Thymus (tissue), 11 donors: Measurements from ENCODE around the gene PTCH2. TPM values are rescaled to one million over a fixed set of nuclear protein-coding genes. Genes with fewer than 3 reads are reported as not detected.

Source experiments
- DNase-seq, 9 donors: peaks; one replicate each; pipeline ENCODE4 v3.0.0-alpha.2; 2013; ENCODE audit warnings: low spot score in 9 of 9, low read depth in 6 of 9, missing footprints in 1 of 9
- H3K27ac ChIP-seq, 2 donors: one replicate each; pipeline ENCODE4 v1.5.1; 2013; ENCODE audit warnings: control low read depth in 1 of 2, low read depth in 1 of 2, low read length in 1 of 2, mild to moderate bottlenecking in 1 of 2, moderate library complexity in 1 of 2
- H3K27me3 ChIP-seq, 2 donors: one replicate each; pipeline ENCODE4 v1.5.1; 2013; ENCODE audit warnings: low read length in 1 of 2; ENCODE audit not compliant: control insufficient read depth in 2 of 2, insufficient read depth in 1 of 2
- H3K36me3 ChIP-seq, 2 donors: one replicate each; pipeline ENCODE4 v1.5.1; 2013; ENCODE audit warnings: low read length in 1 of 2, mild to moderate bottlenecking in 1 of 2, moderate library complexity in 1 of 2; ENCODE audit not compliant: control insufficient read depth in 2 of 2, insufficient read depth in 2 of 2
- H3K4me1 ChIP-seq, 2 donors: one replicate each; pipeline ENCODE4 v1.5.1; 2013; ENCODE audit warnings: low read length in 2 of 2; ENCODE audit not compliant: control insufficient read depth in 2 of 2, insufficient read depth in 2 of 2
- H3K4me3 ChIP-seq, 2 donors: one replicate each; pipeline ENCODE4 v1.5.1; 2013; ENCODE audit warnings: low read length in 2 of 2, control low read depth in 1 of 2, mild to moderate bottlenecking in 1 of 2
- H3K9me3 ChIP-seq, 2 donors: one replicate each; pipeline ENCODE4 v1.5.1; 2013; ENCODE audit warnings: low read length in 1 of 2, mild to moderate bottlenecking in 1 of 2; ENCODE audit not compliant: control insufficient read depth in 2 of 2, insufficient read depth in 1 of 2
- WGBS: extraction: QIAGEN DNeasy Blood & Tissue Kit; methylation state at CpG from one replicate; pipeline ENCODE4 v1.1.7; 2013; 5-methylcytosine and 5-hydroxymethylcytosine counted together
- polyA plus RNA-seq: library from polyadenylated mRNA; stranded (reverse); fragments of 200-250 nt; gene quantifications from one replicate; pipeline ENCODE4 v1.2.3, GENCODE V29; 2013
- total RNA-seq: library from RNA; stranded (reverse); fragments of 120-200 nt; gene quantifications from one replicate; pipeline ENCODE4 v1.2.4, GENCODE V29; 2013
- donor health status: healthy.

Gene PTCH2
- total and polyA plus RNA-seq, 2 donors: 0.33 to 0.91 TPM

- Histone ChIP-seq H3K4me1 (peaks cover 48 to 70% of the 10 kb centered on the region in 2 donors), H3K9me3 (peaks cover 0 to 12% of the 10 kb centered on the region in 2 donors), H3K4me3 (peak within 1 kb of the TSS; percentile 8 to 14), H3K27me3 (no peaks in the 10 kb centered on the region), H3K36me3 (peaks cover 29 to 33% of the 10 kb centered on the region in 2 donors), H3K27ac (peak within 1 kb of the TSS; percentile 95 to 98)
- whole genome bisulfite sequencing: 78% methylated on average over 23 of the region's 23 CpGs
- DNase-seq: peak in 1 of 9 donors; percentile 52
Measured at GRCh38 chr1:44808063-44808937, 34.8 kb downstream of the PTCH2 start, which contains the start of gene BTBD19. TSS of gene BTBD19 (plus strand) at chr1:44808523. CDS start at chr1:44808821, 298 bp downstream.

DNA sequence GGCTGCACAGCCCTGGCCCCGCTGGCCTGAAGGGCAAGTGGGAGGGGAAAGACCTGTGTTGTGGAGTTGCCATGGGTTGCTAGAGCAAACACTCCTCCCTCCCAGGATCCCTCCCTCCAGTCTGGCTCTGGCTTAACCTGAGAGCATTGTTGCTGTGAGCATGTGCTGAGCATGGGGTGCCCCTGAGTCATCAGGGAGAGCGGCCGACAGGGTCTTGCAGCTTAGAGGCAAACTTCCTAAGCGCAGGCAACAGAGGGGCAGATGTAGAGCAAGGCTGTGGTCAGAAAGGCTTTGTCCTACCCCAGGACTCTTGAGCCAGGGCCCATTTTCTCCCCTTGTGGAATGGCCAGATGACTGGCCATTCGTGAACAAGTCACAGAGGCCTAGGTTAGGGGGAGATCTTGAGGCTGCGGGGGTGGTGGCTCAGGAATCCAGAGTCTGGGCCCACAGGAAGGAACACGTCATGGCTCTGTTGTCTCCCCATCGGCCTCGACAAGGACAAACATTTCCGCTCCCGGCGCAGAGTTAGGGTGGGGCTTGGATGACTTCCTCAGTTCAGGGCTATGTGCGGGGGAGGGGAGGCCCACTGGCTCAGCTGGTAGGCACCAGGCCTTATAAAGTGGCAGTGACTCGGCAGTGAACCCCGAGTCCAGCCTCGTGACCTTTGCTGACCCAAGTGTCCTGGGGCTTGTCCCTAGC lies 35.5 kb downstream of the PTCH2 start:
- no peaks in the 10 kb centered on the region for H3K27me3 ChIP-seq
- peak overlapping the region; percentile 8 to 14 for H3K4me3 ChIP-seq
- H3K9me3 ChIP-seq: peaks cover 0 to 12% of the 10 kb centered on the region in 2 donors
- peaks cover 47 to 70% of the 10 kb centered on the region in 2 donors for H3K4me1 ChIP-seq
- WGBS: 18% methylated on average over 16 of the region's 16 CpGs
- peak overlapping the region; percentile 95 to 98 for H3K27ac ChIP-seq
- peaks cover 36 to 41% of the 10 kb centered on the region in 2 donors for H3K36me3 ChIP-seq
- DNase-seq: peak; percentile 76 to 97 (median 87)

DNA sequence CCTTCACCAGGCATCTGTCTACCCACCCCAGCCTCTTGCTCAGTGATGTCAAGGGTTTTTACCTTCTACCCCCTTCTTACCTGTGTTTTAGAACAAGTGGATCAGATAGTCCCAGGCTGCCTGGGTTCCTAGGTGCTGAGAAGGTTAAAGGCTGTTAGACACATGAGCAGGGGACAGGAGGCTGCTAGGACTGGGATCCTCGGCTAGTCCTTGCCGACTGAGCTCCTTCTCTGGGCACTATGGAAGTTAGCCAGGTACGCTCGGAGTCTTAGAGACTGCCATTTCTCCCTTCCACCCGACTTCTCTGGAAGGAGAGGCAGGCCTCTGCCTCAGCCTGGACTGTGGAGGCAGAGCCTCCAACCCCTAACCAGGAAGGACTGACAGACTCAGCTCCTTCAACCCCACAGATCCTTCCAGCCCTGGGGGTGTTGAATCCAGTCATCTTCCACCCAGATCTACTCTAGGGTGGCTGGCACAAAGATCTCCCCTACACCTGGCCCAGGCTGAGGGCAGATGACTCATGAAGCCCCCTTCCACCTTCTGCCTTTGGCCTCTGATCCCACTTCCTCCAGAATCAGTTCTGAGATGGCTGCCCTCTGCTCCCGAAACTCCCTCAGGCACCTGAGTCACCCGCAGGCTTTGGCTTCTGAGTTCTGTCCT lies 36.2 kb downstream of the PTCH2 start, which contains the start of gene DYNLT4:
DYNLT4 (minus strand) TSS at position 648 of the 660 bp plus-strand sequence. CDS start 683 bp downstream, outside the sequence.
- H3K9me3 ChIP-seq: peaks cover 0 to 12% of the 10 kb centered on the region in 2 donors
- peaks cover 45 to 70% of the 10 kb centered on the region in 2 donors for H3K4me1 ChIP-seq
- H3K27ac ChIP-seq: peak within 1 kb of the TSS; percentile 95 to 98
- WGBS: 95% methylated on average over 7 of the region's 7 CpGs
- DNase-seq: no peak
- no peaks in the 10 kb centered on the region for H3K27me3 ChIP-seq
- peak within 1 kb of the TSS; percentile 8 to 14 for H3K4me3 ChIP-seq
- H3K36me3 ChIP-seq: peaks cover 36 to 43% of the 10 kb centered on the region in 2 donors

GRCh38 chr1:44806025-44806703 lies 36.9 kb downstream of the PTCH2 start:
- no peak for DNase-seq
- Histone ChIP-seq H3K27me3 (no peaks in the 10 kb centered on the region), H3K9me3 (peaks cover 0 to 12% of the 10 kb centered on the region in 2 donors), H3K27ac (peak overlapping the region; percentile 95 to 98), H3K4me3 (no peak overlapping the region), H3K36me3 (peaks cover 36 to 43% of the 10 kb centered on the region in 2 donors), H3K4me1 (peaks cover 43 to 70% of the 10 kb centered on the region in 2 donors)
- 99% methylated on average over 70 of the region's 70 CpGs for WGBS

- Histone ChIP-seq H3K4me1 (peaks cover 40 to 70% of the 10 kb centered on the region in 2 donors), H3K27me3 (no peaks in the 10 kb centered on the region), H3K9me3 (peaks cover 0 to 12% of the 10 kb centered on the region in 2 donors), H3K36me3 (peaks cover 36 to 43% of the 10 kb centered on the region in 2 donors), H3K27ac (no peak overlapping the region), H3K4me3 (no peak overlapping the region)
- DNase-seq: no peak
- WGBS: 98% methylated on average over 20 of the region's 20 CpGs
Measured at GRCh38 chr1:44805311-44806024, 37.6 kb downstream of the PTCH2 start.

GRCh38 chr1:44803312-44804095 lies 39.5 kb downstream of the PTCH2 start:
- Histone ChIP-seq H3K27me3 (no peaks in the 10 kb centered on the region), H3K9me3 (peaks cover 0 to 7% of the 10 kb centered on the region in 2 donors), H3K4me1 (peaks cover 21 to 61% of the 10 kb centered on the region in 2 donors), H3K36me3 (peaks cover 36 to 43% of the 10 kb centered on the region in 2 donors), H3K27ac (no peak overlapping the region), H3K4me3 (no peak overlapping the region)
- no peak for DNase-seq
- WGBS: 97% methylated on average over 13 of the region's 13 CpGs

GRCh38 chr1:44803062-44803311 lies 40.1 kb downstream of the PTCH2 start:
- WGBS: 98% methylated on average over 9 of the region's 9 CpGs

More at GRCh38 chr1:44803062-44803311, 40.1 kb downstream of the PTCH2 start:
- no peak overlapping the region for H3K4me3 ChIP-seq
- peaks cover 36 to 43% of the 10 kb centered on the region in 2 donors for H3K36me3 ChIP-seq
- no peak for DNase-seq
- no peak overlapping the region for H3K27ac ChIP-seq
- peaks cover 15 to 56% of the 10 kb centered on the region in 2 donors for H3K4me1 ChIP-seq
- no peaks in the 10 kb centered on the region for H3K27me3 ChIP-seq
- peaks cover 0 to 4% of the 10 kb centered on the region in 2 donors for H3K9me3 ChIP-seq
